ENCODE data around the gene SESTD1. TPM values are rescaled to one million over a fixed set of nuclear protein-coding genes. Genes with fewer than 3 reads are reported as not detected.

SESTD1 gene, protein sequence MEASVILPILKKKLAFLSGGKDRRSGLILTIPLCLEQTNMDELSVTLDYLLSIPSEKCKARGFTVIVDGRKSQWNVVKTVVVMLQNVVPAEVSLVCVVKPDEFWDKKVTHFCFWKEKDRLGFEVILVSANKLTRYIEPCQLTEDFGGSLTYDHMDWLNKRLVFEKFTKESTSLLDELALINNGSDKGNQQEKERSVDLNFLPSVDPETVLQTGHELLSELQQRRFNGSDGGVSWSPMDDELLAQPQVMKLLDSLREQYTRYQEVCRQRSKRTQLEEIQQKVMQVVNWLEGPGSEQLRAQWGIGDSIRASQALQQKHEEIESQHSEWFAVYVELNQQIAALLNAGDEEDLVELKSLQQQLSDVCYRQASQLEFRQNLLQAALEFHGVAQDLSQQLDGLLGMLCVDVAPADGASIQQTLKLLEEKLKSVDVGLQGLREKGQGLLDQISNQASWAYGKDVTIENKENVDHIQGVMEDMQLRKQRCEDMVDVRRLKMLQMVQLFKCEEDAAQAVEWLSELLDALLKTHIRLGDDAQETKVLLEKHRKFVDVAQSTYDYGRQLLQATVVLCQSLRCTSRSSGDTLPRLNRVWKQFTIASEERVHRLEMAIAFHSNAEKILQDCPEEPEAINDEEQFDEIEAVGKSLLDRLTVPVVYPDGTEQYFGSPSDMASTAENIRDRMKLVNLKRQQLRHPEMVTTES
- 10 to 100 TPM in 1 of 2 donors, 1 to 10 TPM in 1; 7.7 to 35.4 TPM for total RNA-seq

DNA sequence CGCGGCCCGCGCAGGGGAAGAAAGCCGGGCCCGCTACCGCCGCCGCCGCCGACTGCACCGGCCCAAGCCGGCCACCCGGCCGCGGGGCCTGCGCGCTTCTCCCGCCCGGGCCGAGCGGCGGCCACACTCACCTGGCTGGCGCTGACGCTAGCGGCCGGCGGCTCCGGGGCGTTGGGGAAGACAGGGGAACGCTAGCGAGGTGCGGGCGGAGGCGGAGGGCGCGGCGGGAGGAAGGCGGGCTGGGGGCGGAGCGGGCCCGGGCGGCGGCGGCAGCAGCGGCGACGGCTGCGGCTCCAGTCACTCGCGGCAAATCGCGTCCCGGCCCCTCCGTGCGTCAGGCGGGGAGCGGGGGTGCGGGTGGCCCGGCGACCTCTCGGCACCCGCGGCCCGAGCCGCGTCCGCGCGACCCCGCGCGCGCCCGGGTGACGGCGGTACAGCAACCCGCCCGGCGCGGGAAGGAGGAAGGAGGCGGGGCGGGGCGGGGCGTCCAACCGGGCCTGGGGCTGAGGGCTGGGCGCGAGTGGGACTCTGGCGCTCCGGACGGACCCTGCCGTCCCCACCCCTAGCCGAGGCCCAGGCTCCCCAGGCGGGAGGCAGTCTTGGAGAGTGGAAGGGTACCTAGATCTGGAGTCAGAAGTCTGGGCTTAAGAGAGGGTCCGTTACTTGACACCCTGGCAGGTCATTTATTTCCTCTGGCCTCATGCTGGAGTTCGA, at the start of gene SESTD1:
SESTD1 (minus strand) TSS at position 465 of the 714 bp plus-strand sequence. CDS start 72,991 bp downstream, outside the sequence.
- peak within 1 kb of the TSS; percentile 70 to 83 for H3K27ac ChIP-seq
- no peaks in the 10 kb centered on the region for H3K27me3 ChIP-seq (replicated peaks; ENCODE audit: insufficient read depth)
- peak; percentile 28 for DNase-seq (ENCODE audit: low spot score)
- peak; percentile 56 for TF ChIP-seq POLR2A (IDR thresholded peaks at IDR 0.05)
- no peak for TF ChIP-seq POLR2AphosphoS5 (IDR thresholded peaks at IDR 0.05)
- TF ChIP-seq, protein P1, sequence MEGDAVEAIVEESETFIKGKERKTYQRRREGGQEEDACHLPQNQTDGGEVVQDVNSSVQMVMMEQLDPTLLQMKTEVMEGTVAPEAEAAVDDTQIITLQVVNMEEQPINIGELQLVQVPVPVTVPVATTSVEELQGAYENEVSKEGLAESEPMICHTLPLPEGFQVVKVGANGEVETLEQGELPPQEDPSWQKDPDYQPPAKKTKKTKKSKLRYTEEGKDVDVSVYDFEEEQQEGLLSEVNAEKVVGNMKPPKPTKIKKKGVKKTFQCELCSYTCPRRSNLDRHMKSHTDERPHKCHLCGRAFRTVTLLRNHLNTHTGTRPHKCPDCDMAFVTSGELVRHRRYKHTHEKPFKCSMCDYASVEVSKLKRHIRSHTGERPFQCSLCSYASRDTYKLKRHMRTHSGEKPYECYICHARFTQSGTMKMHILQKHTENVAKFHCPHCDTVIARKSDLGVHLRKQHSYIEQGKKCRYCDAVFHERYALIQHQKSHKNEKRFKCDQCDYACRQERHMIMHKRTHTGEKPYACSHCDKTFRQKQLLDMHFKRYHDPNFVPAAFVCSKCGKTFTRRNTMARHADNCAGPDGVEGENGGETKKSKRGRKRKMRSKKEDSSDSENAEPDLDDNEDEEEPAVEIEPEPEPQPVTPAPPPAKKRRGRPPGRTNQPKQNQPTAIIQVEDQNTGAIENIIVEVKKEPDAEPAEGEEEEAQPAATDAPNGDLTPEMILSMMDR (IDR thresholded peaks at IDR 0.05), result peak in 1 of 4 experiments; percentile 5
- intact Hi-C loops (cut with DNase I), result no loop called here
- no peaks in the 10 kb centered on the region for H3K36me3 ChIP-seq
- 2% methylated on average over 45 of the region's 96 CpGs for WGBS
- no peaks in the 10 kb centered on the region for H3K4me1 ChIP-seq (replicated peaks)
- no peaks in the 10 kb centered on the region for H3K9me3 ChIP-seq
- H3K4me3 ChIP-seq, result peak within 1 kb of the TSS; percentile 75 to 86

DNA sequence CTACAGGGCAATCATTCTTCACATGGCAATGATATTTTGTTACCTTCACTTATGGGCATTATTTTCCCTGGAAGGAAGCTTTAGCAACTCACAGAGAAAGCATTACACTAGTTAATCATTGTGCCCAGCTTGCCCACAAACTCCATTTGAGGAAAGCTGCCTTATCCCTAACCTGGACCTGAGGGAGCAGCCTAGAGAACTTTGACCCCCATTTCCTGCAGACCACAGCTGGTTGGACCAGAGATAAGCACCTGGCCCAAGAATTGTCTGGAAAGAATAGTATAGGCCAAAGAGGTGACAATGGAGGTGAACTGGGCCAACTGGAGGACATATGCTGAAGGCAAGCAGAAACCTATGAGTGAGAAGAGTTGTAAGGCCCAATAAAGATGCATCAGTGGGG, 48.4 kb upstream of the SESTD1 start:
- Histone ChIP-seq H3K9me3 (no peaks in the 10 kb centered on the region), H3K36me3 (no peaks in the 10 kb centered on the region), H3K27ac (no peak overlapping the region), H3K4me1 (replicated peaks) (no peaks in the 10 kb centered on the region), H3K27me3 (replicated peaks; ENCODE audit: insufficient read depth) (no peaks in the 10 kb centered on the region), H3K4me3 (no peak overlapping the region)
- no peak for DNase-seq (ENCODE audit: low spot score)
- TF ChIP-seq, protein P1 (IDR thresholded peaks at IDR 0.05), result no peak
- TF ChIP-seq POLR2AphosphoS5 (IDR thresholded peaks at IDR 0.05) (no peak), POLR2A (IDR thresholded peaks at IDR 0.05) (no peak)
- intact Hi-C loops (cut with DNase I), result no loop called here

DNA sequence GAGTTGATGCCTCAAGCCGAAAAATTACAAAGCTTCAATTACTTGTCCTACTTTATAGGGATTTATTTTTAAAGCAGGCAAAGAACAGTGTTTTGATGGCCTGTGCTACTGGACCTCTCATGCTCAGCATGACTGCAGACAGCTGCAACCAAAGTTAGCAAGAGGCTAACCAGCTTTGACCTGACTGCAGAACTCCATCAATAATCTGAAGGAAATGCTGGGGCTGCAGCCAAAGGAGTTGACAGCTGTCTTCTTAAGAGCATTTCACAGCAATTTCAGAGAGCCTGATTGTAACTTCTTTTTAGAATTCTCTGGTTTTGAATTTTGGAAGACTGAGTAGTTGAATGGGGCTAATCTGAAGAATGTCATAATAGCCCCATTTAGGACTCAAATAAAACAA, 46.5 kb upstream of the SESTD1 start:
- no peak for DNase-seq (ENCODE audit: low spot score)
- Histone ChIP-seq H3K9me3 (no peaks in the 10 kb centered on the region), H3K36me3 (no peaks in the 10 kb centered on the region), H3K27ac (no peak overlapping the region), H3K27me3 (replicated peaks; ENCODE audit: insufficient read depth) (no peaks in the 10 kb centered on the region), H3K4me1 (replicated peaks) (no peaks in the 10 kb centered on the region), H3K4me3 (no peak overlapping the region)
- 50% methylated on average over 1 of the region's 1 CpG for WGBS
- no peak for TF ChIP-seq POLR2A (IDR thresholded peaks at IDR 0.05)
- TF ChIP-seq, protein P1 (IDR thresholded peaks at IDR 0.05), result no peak
- TF ChIP-seq POLR2AphosphoS5 (IDR thresholded peaks at IDR 0.05), result no peak
- intact Hi-C loops (cut with DNase I), result no loop called here

DNA sequence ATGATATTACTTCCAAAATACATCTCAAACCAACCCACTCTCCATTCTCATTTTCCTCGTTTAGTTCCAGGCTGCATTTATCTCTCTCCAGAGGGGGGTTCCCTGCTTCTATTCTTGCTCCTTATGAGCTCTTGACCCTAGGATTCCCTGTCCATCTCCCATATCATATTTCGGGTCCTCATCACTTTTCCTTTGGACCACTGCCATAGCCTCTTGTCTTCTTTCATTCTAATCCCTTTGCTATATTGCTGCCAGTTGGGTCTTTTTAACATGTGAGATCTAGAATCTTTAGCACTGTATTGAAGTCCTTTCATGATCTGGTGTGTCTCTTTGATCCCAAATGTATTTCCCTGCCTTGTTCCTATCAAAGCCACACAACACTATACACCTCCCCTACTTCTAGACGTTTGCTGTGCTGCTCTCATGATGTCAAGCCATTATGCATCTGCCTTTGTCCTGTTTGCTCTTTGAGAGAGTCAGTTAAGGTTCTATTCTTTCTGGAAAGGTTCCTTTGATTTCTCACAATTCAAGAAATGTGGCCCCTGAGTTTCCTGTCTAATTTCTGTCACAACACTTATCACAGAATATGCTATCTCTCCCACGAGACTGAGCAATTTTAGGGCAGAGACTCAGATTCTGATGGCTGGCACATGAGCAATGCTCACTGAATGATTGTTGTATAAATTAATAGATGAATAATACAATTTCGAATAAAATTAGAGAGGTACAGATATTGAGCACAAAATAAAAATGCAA, 43.2 kb upstream of the SESTD1 start:
- H3K27ac ChIP-seq, result no peak overlapping the region
- H3K9me3 ChIP-seq, result no peaks in the 10 kb centered on the region
- intact Hi-C loops (cut with DNase I), result no loop called here
- WGBS, result 82% methylated on average over 5 of the region's 5 CpGs
- DNase-seq (ENCODE audit: low spot score), result no peak
- no peaks in the 10 kb centered on the region for H3K4me1 ChIP-seq (replicated peaks)
- no peaks in the 10 kb centered on the region for H3K36me3 ChIP-seq
- TF ChIP-seq POLR2AphosphoS5 (IDR thresholded peaks at IDR 0.05) (no peak), POLR2A (IDR thresholded peaks at IDR 0.05) (no peak)
- TF ChIP-seq, protein P1 (IDR thresholded peaks at IDR 0.05), result no peak
- H3K4me3 ChIP-seq, result no peak overlapping the region
- H3K27me3 ChIP-seq (replicated peaks; ENCODE audit: insufficient read depth), result no peaks in the 10 kb centered on the region

All from prostate gland (tissue), 2 donors.